DOHH2 (cell line): ENCODE data around the gene PARVB.

Experiments
- H3F3A ChIP-seq: fragments of 200-600 bp; sonication (generic), shearing (Covaris generic); 2 replicates; pipeline ENCODE4 v1.6.0; 2016; ENCODE audit warnings: antibody characterized with exemption, mild to moderate bottlenecking; ENCODE audit not compliant: control insufficient read depth, insufficient read depth
- H3K27ac ChIP-seq: fragments of 200-600 bp; sonication (generic); 2 replicates; pipeline ENCODE4 v1.5.1; 2014; ENCODE audit warnings: low read depth, mild to moderate bottlenecking, low read length, moderate library complexity
- H3K27me3 ChIP-seq: fragments of 200-600 bp; sonication (generic); 2 replicates; pipeline ENCODE4 v1.6.1; 2014; ENCODE audit warnings: mild to moderate bottlenecking, low read length, mixed read lengths; ENCODE audit not compliant: control insufficient read depth
- H3K36me3 ChIP-seq: fragments of 200-600 bp; sonication (generic); 2 replicates; pipeline ENCODE4 v1.6.1; 2014; ENCODE audit warnings: mild to moderate bottlenecking, low read length, moderate library complexity, mixed read lengths; ENCODE audit not compliant: control insufficient read depth
- H3K4me1 ChIP-seq: fragments of 200-600 bp; sonication (generic); 2 replicates; pipeline ENCODE4 v1.6.1; 2014; ENCODE audit warnings: mild to moderate bottlenecking, low read length, mixed read lengths; ENCODE audit not compliant: control insufficient read depth
- H3K4me2 ChIP-seq: fragments of 200-600 bp; sonication (generic); 2 replicates; pipeline ENCODE4 v1.6.0; 2014; ENCODE audit warnings: mild to moderate bottlenecking, low read length, moderate library complexity
- H3K4me3 ChIP-seq: fragments of 200-600 bp; sonication (generic); 2 replicates; pipeline ENCODE4 v1.5.1; 2014; ENCODE audit warnings: mild to moderate bottlenecking, low read length, mixed read lengths
- H3K79me2 ChIP-seq: fragments of 200-600 bp; sonication (generic); 2 replicates; pipeline ENCODE4 v1.6.1; 2014; ENCODE audit warnings: mild to moderate bottlenecking, low read length, mixed read lengths; ENCODE audit not compliant: control insufficient read depth
- H3K9me2 ChIP-seq: fragments of 200-600 bp; sonication (generic); replicated peaks from 2 replicates; pipeline ENCODE4 v1.6.1; 2014; ENCODE audit warnings: mild to moderate bottlenecking, low read length, mixed read lengths; ENCODE audit not compliant: control insufficient read depth
- H3K9me3 ChIP-seq: fragments of 200-600 bp; sonication (generic); 2 replicates; pipeline ENCODE4 v1.6.1; 2014; ENCODE audit warnings: antibody characterized with exemption, low read length, mixed read lengths; ENCODE audit not compliant: control insufficient read depth, insufficient read depth
- H4K20me1 ChIP-seq: fragments of 200-600 bp; sonication (generic); 2 replicates; pipeline ENCODE4 v1.6.0; 2014; ENCODE audit warnings: low read depth, mild to moderate bottlenecking, antibody characterized with exemption, low read length, moderate library complexity; ENCODE audit not compliant: control insufficient read depth, insufficient read depth
- EZH2phosphoT487 ChIP-seq: fragments of 200-600 bp; sonication (generic); IDR thresholded peaks from 2 replicates; pipeline ENCODE4 v1.6.1; 2017; ENCODE audit warnings: borderline replicate concordance, mild to moderate bottlenecking, antibody characterized with exemption, low read length, moderate library complexity, mixed read lengths
- TF ChIP-seq, protein P1 (sequence below): fragments of 200-600 bp; sonication (generic); IDR thresholded peaks from one replicate; pipeline ENCODE4 v1.5.1; 2014; ENCODE audit warnings: antibody characterized with exemption, mild to moderate bottlenecking, low read depth, low read length; ENCODE audit not compliant: poor library complexity, severe bottlenecking

Gene PARVB

GRCh38 chr22:44074337-44074984, 50.4 kb downstream of the PARVB start:
- H3K4me3 ChIP-seq, result no peak overlapping the region

GRCh38 chr22:44075022-44075421, 50.9 kb downstream of the PARVB start:
- TF ChIP-seq EZH2phosphoT487, result no peak
- TF ChIP-seq, protein P1, sequence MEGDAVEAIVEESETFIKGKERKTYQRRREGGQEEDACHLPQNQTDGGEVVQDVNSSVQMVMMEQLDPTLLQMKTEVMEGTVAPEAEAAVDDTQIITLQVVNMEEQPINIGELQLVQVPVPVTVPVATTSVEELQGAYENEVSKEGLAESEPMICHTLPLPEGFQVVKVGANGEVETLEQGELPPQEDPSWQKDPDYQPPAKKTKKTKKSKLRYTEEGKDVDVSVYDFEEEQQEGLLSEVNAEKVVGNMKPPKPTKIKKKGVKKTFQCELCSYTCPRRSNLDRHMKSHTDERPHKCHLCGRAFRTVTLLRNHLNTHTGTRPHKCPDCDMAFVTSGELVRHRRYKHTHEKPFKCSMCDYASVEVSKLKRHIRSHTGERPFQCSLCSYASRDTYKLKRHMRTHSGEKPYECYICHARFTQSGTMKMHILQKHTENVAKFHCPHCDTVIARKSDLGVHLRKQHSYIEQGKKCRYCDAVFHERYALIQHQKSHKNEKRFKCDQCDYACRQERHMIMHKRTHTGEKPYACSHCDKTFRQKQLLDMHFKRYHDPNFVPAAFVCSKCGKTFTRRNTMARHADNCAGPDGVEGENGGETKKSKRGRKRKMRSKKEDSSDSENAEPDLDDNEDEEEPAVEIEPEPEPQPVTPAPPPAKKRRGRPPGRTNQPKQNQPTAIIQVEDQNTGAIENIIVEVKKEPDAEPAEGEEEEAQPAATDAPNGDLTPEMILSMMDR, result no peak
- no peak overlapping the region for H3K4me3 ChIP-seq
- no peaks in the 10 kb centered on the region for H3K9me2 ChIP-seq
- H3K4me1 ChIP-seq, result no peaks in the 10 kb centered on the region
- no peaks in the 10 kb centered on the region for H4K20me1 ChIP-seq
- no peaks in the 10 kb centered on the region for H3K9me3 ChIP-seq
- H3K27ac ChIP-seq, result no peak overlapping the region
- no peaks in the 10 kb centered on the region for H3K36me3 ChIP-seq
- no peak overlapping the region for H3K4me2 ChIP-seq
- no peaks in the 10 kb centered on the region for H3F3A ChIP-seq
- H3K79me2 ChIP-seq, result no peaks in the 10 kb centered on the region
- peaks cover 4% of the 10 kb centered on the region; the same call in 1 of the 2 replicates for H3K27me3 ChIP-seq

More at GRCh38 chr22:44074337-44074984, 50.4 kb downstream of the PARVB start:
- no peaks in the 10 kb centered on the region for H4K20me1 ChIP-seq
- H3F3A ChIP-seq, result no peaks in the 10 kb centered on the region
- TF ChIP-seq, protein P1, result no peak
- TF ChIP-seq EZH2phosphoT487, result no peak
- no peaks in the 10 kb centered on the region for H3K36me3 ChIP-seq
- H3K9me3 ChIP-seq, result no peaks in the 10 kb centered on the region
- H3K4me1 ChIP-seq, result no peaks in the 10 kb centered on the region
- H3K9me2 ChIP-seq, result no peaks in the 10 kb centered on the region
- H3K4me2 ChIP-seq, result no peak overlapping the region
- H3K79me2 ChIP-seq, result no peaks in the 10 kb centered on the region
- peaks cover 4% of the 10 kb centered on the region; the same call in 1 of the 2 replicates for H3K27me3 ChIP-seq
- H3K27ac ChIP-seq, result no peak overlapping the region

DNA sequence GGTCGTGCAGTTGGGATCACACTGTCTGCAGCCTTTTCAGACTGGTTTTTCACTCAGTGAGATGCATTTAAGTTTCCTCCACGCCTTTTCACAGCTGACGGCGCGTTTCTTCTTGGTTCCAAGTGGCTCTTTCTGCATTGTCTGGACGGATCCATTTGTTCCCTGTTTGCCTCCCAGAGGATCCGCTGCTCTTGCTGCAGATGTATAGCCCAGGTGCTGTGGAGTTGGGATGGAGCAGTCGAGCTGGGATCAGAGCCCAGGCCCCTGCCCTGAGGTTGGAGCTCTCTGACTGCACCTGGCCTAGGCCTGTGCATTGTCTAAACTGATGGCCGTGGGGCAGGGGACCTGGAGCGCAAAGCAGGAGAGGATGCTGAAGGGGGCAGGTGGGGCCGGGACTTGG, 51.6 kb downstream of the PARVB start:
- H4K20me1 ChIP-seq, result no peaks in the 10 kb centered on the region
- H3K36me3 ChIP-seq, result no peaks in the 10 kb centered on the region
- H3K4me3 ChIP-seq, result no peak overlapping the region
- H3K4me2 ChIP-seq, result no peak overlapping the region
- no peaks in the 10 kb centered on the region for H3K4me1 ChIP-seq
- no peaks in the 10 kb centered on the region for H3K9me2 ChIP-seq
- H3K79me2 ChIP-seq, result no peaks in the 10 kb centered on the region
- no peaks in the 10 kb centered on the region for H3F3A ChIP-seq
- TF ChIP-seq EZH2phosphoT487, result no peak
- TF ChIP-seq, protein P1, result no peak
- H3K27me3 ChIP-seq, result peaks cover 4% of the 10 kb centered on the region; the same call in 1 of the 2 replicates
- H3K27ac ChIP-seq, result no peak overlapping the region
- H3K9me3 ChIP-seq, result no peaks in the 10 kb centered on the region
